DND-41 (cell line): ENCODE results near the gene BRD9.
"Not testable (repeated sequence)": the region's sequence is repeated elsewhere in the genome, so short reads cannot be mapped to it uniquely, and the experiment has no call there.

Experiments used
- ATAC-seq: fragments of 200-7000 bp; cut with Tn5 transposase; 3 replicates; pipeline ENCODE4 v1.9.1; 2021; ENCODE audit warnings: low read depth; ENCODE audit not compliant: insufficient read depth
- DNase-seq: peaks from one replicate; pipeline ENCODE4 v3.0.0-alpha.2; 2020
- H2AFZ ChIP-seq: 2 replicates; pipeline ENCODE4 v1.6.0; 2012; ENCODE audit warnings: low read depth, low read length
- H3K27ac ChIP-seq: 2 replicates; pipeline ENCODE4 v1.5.1; 2012; ENCODE audit warnings: low read length, inconsistent platforms
- H3K27me3 ChIP-seq: fragments of 200-600 bp; sonication (generic); 2 replicates; pipeline ENCODE4 v1.6.0; 2012; ENCODE audit warnings: low read length, mild to moderate bottlenecking, inconsistent platforms; ENCODE audit not compliant: insufficient read depth, poor library complexity
- H3K36me3 ChIP-seq: 2 replicates; pipeline ENCODE4 v1.5.1; 2012; ENCODE audit warnings: low read length, inconsistent platforms; ENCODE audit not compliant: insufficient read depth
- H3K4me1 ChIP-seq: 2 replicates; pipeline ENCODE4 v1.5.1; 2012; ENCODE audit warnings: mild to moderate bottlenecking, low read length; ENCODE audit not compliant: insufficient read depth
- H3K4me2 ChIP-seq: 2 replicates; pipeline ENCODE4 v1.6.0; 2012; ENCODE audit warnings: mild to moderate bottlenecking, moderate library complexity, low read length, inconsistent platforms; ENCODE audit not compliant: insufficient read depth
- H3K4me3 ChIP-seq, 2 experiments: fragments of 200-600 bp in 1 of 2; shearing (Covaris generic) in 1 of 2; 2 replicates each; pipeline ENCODE4 v1.5.1; 2012 to 2016; ENCODE audit warnings: inconsistent platforms in 2 of 2, low read length in 2 of 2, mild to moderate bottlenecking in 2 of 2, low read depth in 1 of 2, moderate library complexity in 1 of 2
- H3K79me2 ChIP-seq: 2 replicates; pipeline ENCODE4 v1.6.0; 2012; ENCODE audit warnings: low read length, inconsistent platforms; ENCODE audit not compliant: insufficient read depth
- H3K9ac ChIP-seq: 2 replicates; pipeline ENCODE4 v1.6.0; 2012; ENCODE audit warnings: low read depth, mild to moderate bottlenecking, inconsistent platforms, low read length, moderate library complexity
- H3K9me3 ChIP-seq: 2 replicates; pipeline ENCODE4 v1.5.1; 2012; ENCODE audit warnings: low read length, moderate library complexity, mild to moderate bottlenecking, inconsistent platforms; ENCODE audit not compliant: insufficient read depth, severe bottlenecking
- H4K20me1 ChIP-seq: 2 replicates; pipeline ENCODE4 v1.6.0; 2012; ENCODE audit warnings: low read length; ENCODE audit not compliant: insufficient read depth
- CTCF ChIP-seq: IDR thresholded peaks from 2 replicates; pipeline ENCODE4 v1.5.1; 2012; ENCODE audit warnings: borderline replicate concordance, low read length, moderate library complexity, mild to moderate bottlenecking; ENCODE audit not compliant: poor library complexity, severe bottlenecking; ENCODE audit errors: extremely low read depth
- EZH2 ChIP-seq: IDR thresholded peaks from 3 replicates; pipeline ENCODE4 v1.6.1; 2012; ENCODE audit warnings: borderline replicate concordance, low read depth, mild to moderate bottlenecking, moderate library complexity, low read length, inconsistent platforms; ENCODE audit not compliant: severe bottlenecking

Gene BRD9

DNA sequence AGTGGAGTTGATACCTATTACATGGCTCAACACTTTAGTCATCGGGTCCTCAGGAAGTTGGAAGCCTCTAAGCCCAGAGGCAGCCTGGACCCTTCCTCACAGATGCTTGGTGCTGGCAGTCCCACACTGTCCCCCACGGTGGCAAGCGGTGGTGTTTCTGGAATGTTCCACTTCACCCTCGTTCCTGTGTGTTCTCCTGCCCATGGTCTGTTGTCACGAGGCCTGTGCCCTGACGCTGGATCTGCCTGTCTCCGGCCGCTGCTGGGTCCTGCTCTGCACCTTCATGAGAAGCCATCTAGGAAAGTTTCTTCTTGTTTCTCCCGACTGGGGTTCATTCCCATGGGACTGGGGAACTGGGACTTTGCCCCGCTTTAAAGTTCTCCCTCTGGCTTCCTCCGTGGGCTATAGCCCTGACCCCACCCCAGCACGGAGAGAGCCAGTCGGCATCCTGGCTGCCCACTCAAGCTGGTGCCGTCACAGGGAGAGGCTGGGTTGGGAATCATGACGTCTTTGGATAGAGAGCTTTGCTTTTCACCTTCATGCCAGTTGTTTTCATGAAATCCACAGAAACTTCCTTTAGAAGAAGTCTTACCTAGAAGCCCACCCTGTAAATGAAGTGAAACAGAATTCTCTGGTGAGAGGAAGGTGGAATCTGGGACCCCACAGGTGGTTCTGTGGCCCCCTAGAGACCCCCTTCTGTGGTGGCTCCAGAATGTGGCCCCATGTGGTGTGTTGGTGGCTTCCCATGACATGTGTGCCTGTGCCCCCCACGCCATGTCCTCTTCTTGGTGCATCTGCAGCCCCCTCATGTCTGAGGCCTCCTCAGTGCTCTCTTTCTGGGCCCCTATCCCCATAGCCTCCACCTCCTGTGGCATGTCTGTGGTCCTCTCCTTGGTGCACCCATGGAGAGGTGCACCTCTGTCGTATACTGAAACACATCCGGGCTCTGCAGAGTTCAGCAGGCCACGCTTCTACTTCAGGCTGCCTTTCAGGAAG is 43.8 kb upstream of the BRD9 start:
- no peak overlapping the region for H2AFZ ChIP-seq

GRCh38 chr5:935510-936084 is 43.0 kb upstream of the BRD9 start:
- no peaks in the 10 kb centered on the region for H3K9me3 ChIP-seq
- no peak overlapping the region for H3K27ac ChIP-seq
- ATAC-seq (no peak; the same call in 2 of the 3 replicates), DNase-seq (no peak)
- no peak overlapping the region for H3K4me2 ChIP-seq
- no peak overlapping the region for H3K4me3 ChIP-seq
- no peaks in the 10 kb centered on the region for H4K20me1 ChIP-seq
- H3K36me3 ChIP-seq = no peaks in the 10 kb centered on the region
- no peak for TF ChIP-seq EZH2
- TF ChIP-seq CTCF = no peak
- H3K9ac ChIP-seq = no peak overlapping the region
- no peak overlapping the region for H2AFZ ChIP-seq
- H3K79me2 ChIP-seq = no peaks in the 10 kb centered on the region
- no peaks in the 10 kb centered on the region for H3K27me3 ChIP-seq
- no peaks in the 10 kb centered on the region for H3K4me1 ChIP-seq

More for the DNA sequence above, 43.8 kb upstream of the BRD9 start:
- Histone ChIP-seq H3K4me1 (no peaks in the 10 kb centered on the region), H3K27me3 (no peaks in the 10 kb centered on the region), H3K36me3 (no peaks in the 10 kb centered on the region), H3K4me2 (no peak overlapping the region), H4K20me1 (no peaks in the 10 kb centered on the region), H3K27ac (no peak overlapping the region), H3K9ac (no peak overlapping the region), H3K79me2 (no peaks in the 10 kb centered on the region), H3K4me3 (no peak overlapping the region), H3K9me3 (no peaks in the 10 kb centered on the region)
- TF ChIP-seq EZH2 (no peak), CTCF (no peak)
- ATAC-seq = no peak
- no peak for DNase-seq

- H3K36me3 ChIP-seq, DNase-seq, H4K20me1 ChIP-seq, H3K9me3 ChIP-seq, H3K27ac ChIP-seq, H3K27me3 ChIP-seq, H3K4me1 ChIP-seq, H3K79me2 ChIP-seq, ATAC-seq, H2AFZ ChIP-seq, H3K9ac ChIP-seq, H3K4me3 ChIP-seq, H3K4me2 ChIP-seq: not testable (repeated sequence)
- TF ChIP-seq CTCF = peak; percentile 24
Observed at GRCh38 chr5:934381-934967, 41.9 kb upstream of the BRD9 start.

- H3K4me2 ChIP-seq, DNase-seq, H3K36me3 ChIP-seq, H4K20me1 ChIP-seq, H3K9me3 ChIP-seq, H3K27me3 ChIP-seq, ATAC-seq, H3K4me1 ChIP-seq, H3K27ac ChIP-seq, H3K4me3 ChIP-seq, H3K9ac ChIP-seq, H2AFZ ChIP-seq, H3K79me2 ChIP-seq: not testable (repeated sequence)
Observed at GRCh38 chr5:933951-934350, 41.4 kb upstream of the BRD9 start.
